ENCODE measurements around the gene SLC22A2.

DNA sequence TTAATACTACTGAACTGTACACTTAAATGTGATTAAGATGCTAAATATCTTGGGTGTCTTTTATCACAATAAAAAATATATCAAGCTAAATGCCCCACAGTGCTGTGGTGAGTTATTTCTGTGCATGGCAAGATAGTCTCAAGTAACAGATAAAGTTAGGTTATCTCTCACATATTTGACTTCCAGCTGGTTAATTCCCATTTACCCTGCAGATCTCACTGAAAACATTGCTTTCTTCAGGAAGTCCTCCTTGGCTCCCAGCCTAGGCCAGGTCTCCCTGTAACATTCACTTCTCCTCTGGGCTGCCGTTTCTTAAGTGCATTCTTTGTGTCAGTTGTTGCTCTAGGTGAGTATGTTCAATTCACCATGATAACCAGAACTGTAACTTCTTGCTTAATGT, 77.9 kb downstream of the SLC22A2 start:
- no peak for TF ChIP-seq RAD21 (IDR thresholded peaks at IDR 0.05; ENCODE audit: low read depth)
- no peak for TF ChIP-seq EP300 (IDR thresholded peaks at IDR 0.05; ENCODE audit: borderline replicate concordance)
- TF ChIP-seq ZBTB7A (IDR thresholded peaks at IDR 0.05; ENCODE audit: low read depth): no peak
- TF ChIP-seq, protein P1, sequence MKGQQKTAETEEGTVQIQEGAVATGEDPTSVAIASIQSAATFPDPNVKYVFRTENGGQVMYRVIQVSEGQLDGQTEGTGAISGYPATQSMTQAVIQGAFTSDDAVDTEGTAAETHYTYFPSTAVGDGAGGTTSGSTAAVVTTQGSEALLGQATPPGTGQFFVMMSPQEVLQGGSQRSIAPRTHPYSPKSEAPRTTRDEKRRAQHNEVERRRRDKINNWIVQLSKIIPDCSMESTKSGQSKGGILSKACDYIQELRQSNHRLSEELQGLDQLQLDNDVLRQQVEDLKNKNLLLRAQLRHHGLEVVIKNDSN (IDR thresholded peaks at IDR 0.05): no peak
- no peak for TF ChIP-seq NFIC (IDR thresholded peaks at IDR 0.05)
- TF ChIP-seq TEAD4 (IDR thresholded peaks at IDR 0.05): no peak

Measured in Ishikawa (cell line).